ENCODE data around the gene OR2S2. TPM values are rescaled to one million over a fixed set of nuclear protein-coding genes. Genes with fewer than 3 reads are reported as not detected.

OR2S2 gene
- total RNA-seq, 2 donors from 2014 or later, result not detected

DNA sequence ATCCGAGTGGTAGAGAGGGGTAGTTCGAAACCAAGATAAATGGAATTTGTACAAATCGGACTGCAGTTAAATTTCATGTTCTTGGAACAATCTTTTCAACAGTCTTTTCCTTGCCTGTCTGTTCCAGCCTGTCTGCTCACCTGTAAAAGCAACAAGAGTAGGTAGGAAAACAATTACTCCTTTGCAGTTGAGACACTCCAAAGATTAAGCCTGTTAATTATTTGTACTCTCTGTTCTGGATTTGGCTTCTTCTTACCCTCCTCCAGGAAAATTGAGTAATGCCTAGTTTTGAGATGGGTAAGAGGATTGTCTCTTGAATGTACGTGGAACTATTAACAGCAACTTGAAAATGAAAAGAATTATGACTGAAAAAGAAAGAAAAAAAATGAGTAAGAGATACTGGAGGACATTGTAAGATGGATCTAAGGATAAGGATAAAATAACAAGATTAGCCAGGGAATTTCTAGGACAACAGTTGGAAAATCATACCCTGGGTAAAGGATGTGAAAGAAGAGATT, 24.3 kb downstream of the OR2S2 start:
- TF ChIP-seq, protein P1, sequence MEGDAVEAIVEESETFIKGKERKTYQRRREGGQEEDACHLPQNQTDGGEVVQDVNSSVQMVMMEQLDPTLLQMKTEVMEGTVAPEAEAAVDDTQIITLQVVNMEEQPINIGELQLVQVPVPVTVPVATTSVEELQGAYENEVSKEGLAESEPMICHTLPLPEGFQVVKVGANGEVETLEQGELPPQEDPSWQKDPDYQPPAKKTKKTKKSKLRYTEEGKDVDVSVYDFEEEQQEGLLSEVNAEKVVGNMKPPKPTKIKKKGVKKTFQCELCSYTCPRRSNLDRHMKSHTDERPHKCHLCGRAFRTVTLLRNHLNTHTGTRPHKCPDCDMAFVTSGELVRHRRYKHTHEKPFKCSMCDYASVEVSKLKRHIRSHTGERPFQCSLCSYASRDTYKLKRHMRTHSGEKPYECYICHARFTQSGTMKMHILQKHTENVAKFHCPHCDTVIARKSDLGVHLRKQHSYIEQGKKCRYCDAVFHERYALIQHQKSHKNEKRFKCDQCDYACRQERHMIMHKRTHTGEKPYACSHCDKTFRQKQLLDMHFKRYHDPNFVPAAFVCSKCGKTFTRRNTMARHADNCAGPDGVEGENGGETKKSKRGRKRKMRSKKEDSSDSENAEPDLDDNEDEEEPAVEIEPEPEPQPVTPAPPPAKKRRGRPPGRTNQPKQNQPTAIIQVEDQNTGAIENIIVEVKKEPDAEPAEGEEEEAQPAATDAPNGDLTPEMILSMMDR (IDR thresholded peaks at IDR 0.05), result no peak
- Histone ChIP-seq H3K4me1 (ENCODE audit: control insufficient read depth in 1 of 2, low read depth in 2 of 2) (peaks cover 31 to 48% of the 10 kb centered on the region in 2 donors), H3K9me3 (no peaks in the 10 kb centered on the region), H3K4me3 (no peak overlapping the region), H3K27me3 (replicated peaks; ENCODE audit: insufficient read depth) (no peaks in the 10 kb centered on the region), H3K36me3 (no peaks in the 10 kb centered on the region), H3K27ac (peak overlapping the region; percentile 6 to 36)
- ATAC-seq (ENCODE audit: insufficient number of reproducible peaks, low FRiP score, low read depth), result no peak
- no peak for DNase-seq (ENCODE audit: low spot score)

DNA sequence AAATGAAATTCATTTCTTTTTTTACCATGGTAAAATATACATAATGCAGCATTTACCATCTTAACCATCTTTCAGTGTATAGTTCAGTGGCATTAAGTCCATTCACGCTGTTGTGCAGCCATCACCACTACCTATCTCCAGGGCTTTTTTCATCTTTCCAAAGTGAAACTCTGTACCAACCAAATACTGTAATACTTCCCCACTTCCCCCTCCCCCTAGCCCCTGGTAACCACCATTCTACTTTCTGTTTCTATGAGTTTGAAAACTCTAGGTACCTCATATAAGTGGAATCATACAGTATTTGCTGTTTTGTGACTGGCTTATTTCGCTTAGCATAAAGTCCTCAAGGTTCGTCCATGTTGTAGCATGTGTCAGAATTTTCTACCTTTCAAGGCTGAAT, 25.2 kb downstream of the OR2S2 start:
- Histone ChIP-seq H3K4me3 (no peak overlapping the region), H3K4me1 (ENCODE audit: control insufficient read depth in 1 of 2, low read depth in 2 of 2) (peaks cover 26 to 39% of the 10 kb centered on the region in 2 donors), H3K9me3 (no peaks in the 10 kb centered on the region), H3K27ac (no peak overlapping the region), H3K36me3 (no peaks in the 10 kb centered on the region), H3K27me3 (replicated peaks; ENCODE audit: insufficient read depth) (no peaks in the 10 kb centered on the region)
- DNase-seq (ENCODE audit: low spot score) (no peak), ATAC-seq (ENCODE audit: insufficient number of reproducible peaks, low FRiP score, low read depth) (no peak)
- TF ChIP-seq, protein P1 (IDR thresholded peaks at IDR 0.05), result no peak

DNA sequence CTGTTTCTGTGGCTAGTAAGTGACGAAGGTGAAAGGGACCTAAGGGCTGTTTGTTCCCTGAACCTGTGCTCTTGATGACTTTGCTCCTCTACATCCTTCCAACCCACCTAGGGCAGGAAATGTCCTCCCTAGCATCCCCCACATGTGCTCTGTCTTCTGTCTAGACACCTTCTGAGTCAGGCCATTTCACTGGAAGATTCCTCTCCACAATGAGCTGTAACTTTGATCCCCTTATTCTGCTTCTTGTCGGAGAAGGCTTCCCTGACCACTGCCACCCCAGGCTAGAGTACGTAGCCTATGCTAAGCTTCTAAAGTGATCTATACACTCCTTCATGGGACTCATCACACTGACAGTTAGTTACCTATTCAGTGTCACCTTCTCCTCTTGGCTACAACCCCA, 27.0 kb downstream of the OR2S2 start:
- ATAC-seq (ENCODE audit: insufficient number of reproducible peaks, low FRiP score, low read depth), result no peak
- H3K27ac ChIP-seq, result no peak overlapping the region
- no peak for DNase-seq (ENCODE audit: low spot score)
- TF ChIP-seq, protein P1 (IDR thresholded peaks at IDR 0.05), result no peak
- H3K4me3 ChIP-seq, result no peak overlapping the region
- H3K36me3 ChIP-seq, result no peaks in the 10 kb centered on the region
- no peaks in the 10 kb centered on the region for H3K9me3 ChIP-seq
- no peaks in the 10 kb centered on the region for H3K27me3 ChIP-seq (replicated peaks; ENCODE audit: insufficient read depth)
- H3K4me1 ChIP-seq (ENCODE audit: control insufficient read depth in 1 of 2, low read depth in 2 of 2), result peaks cover 13 to 24% of the 10 kb centered on the region in 2 donors

DNA sequence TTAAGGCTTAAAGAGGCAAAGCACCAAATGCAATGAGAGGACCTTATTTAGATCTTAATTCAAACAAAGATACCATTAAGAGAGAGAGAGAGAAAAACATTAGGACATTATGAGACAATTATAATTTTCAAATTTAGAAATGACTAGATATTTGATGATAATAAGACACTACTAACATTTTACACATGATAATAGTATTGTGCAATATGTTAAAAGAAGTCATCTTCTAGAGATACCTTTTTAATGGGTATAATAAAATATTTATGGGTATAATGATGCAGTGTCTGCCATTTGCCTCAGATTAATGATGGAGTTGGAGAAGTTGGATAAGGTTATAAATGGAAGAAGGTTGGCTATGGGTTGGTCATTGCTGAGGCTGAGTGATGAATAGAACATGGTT, 27.4 kb downstream of the OR2S2 start:
- Histone ChIP-seq H3K4me1 (ENCODE audit: control insufficient read depth in 1 of 2, low read depth in 2 of 2) (peaks cover 10 to 19% of the 10 kb centered on the region in 2 donors), H3K4me3 (no peak overlapping the region), H3K36me3 (no peaks in the 10 kb centered on the region), H3K27ac (no peak overlapping the region), H3K9me3 (no peaks in the 10 kb centered on the region), H3K27me3 (replicated peaks; ENCODE audit: insufficient read depth) (no peaks in the 10 kb centered on the region)
- ATAC-seq (ENCODE audit: insufficient number of reproducible peaks, low FRiP score, low read depth) (no peak), DNase-seq (ENCODE audit: low spot score) (no peak)
- TF ChIP-seq, protein P1 (IDR thresholded peaks at IDR 0.05), result no peak

DNA sequence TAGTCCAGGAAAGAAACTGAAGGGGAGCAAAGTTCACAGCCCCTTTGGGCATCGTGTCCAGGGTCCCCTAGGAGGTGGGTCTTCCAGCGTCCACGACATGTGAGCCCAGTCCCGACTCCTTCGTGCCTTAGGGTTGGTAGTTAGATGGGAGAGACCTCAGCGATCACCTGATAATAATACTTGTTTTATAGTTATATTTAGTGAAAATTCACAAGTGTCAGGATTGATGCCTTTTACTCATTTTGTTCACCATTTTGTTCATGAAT, 28.6 kb downstream of the OR2S2 start:
- TF ChIP-seq, protein P1 (IDR thresholded peaks at IDR 0.05), result no peak
- Histone ChIP-seq H3K27ac (no peak overlapping the region), H3K4me3 (no peak overlapping the region), H3K36me3 (no peaks in the 10 kb centered on the region), H3K4me1 (ENCODE audit: control insufficient read depth in 1 of 2, low read depth in 2 of 2) (peaks cover 11 to 21% of the 10 kb centered on the region in 2 donors), H3K9me3 (no peaks in the 10 kb centered on the region), H3K27me3 (replicated peaks; ENCODE audit: insufficient read depth) (no peaks in the 10 kb centered on the region)
- DNase-seq (ENCODE audit: low spot score) (no peak), ATAC-seq (ENCODE audit: insufficient number of reproducible peaks, low FRiP score, low read depth) (no peak)

Measured in thoracic aorta (tissue), 2 donors.